ENCODE data around the gene TSSK2.

TSSK2 gene

GRCh38 chr22:19088866-19089595 lies 42.1 kb upstream of the TSSK2 start:
- TF ChIP-seq POLR2AphosphoS5 (IDR thresholded peaks at IDR 0.05; ENCODE audit: low read depth, low read length) (no peak), PAX5 (IDR thresholded peaks at IDR 0.05; ENCODE audit: insufficient read depth, low read length, severe bottlenecking) (no peak), POU2F2 (IDR thresholded peaks at IDR 0.05; ENCODE audit: low read depth, low read length) (no peak), SPI1 (IDR thresholded peaks at IDR 0.05; ENCODE audit: low read depth, low read length) (no peak), POLR2A (IDR thresholded peaks at IDR 0.05; ENCODE audit: low read depth, low read length) (no peak), TAF1 (IDR thresholded peaks at IDR 0.05; ENCODE audit: low read depth, low read length) (no peak)
- FAIRE-seq: no peak
- no peak for DNase-seq (ENCODE audit: insufficient read length, low spot score)

- DNase-seq (ENCODE audit: insufficient read length, low spot score) (no peak), FAIRE-seq (no peak)
- no peak for TF ChIP-seq PAX5 (IDR thresholded peaks at IDR 0.05; ENCODE audit: insufficient read depth, low read length, severe bottlenecking)
- no peak for TF ChIP-seq POLR2AphosphoS5 (IDR thresholded peaks at IDR 0.05; ENCODE audit: low read depth, low read length)
- TF ChIP-seq POLR2A (IDR thresholded peaks at IDR 0.05; ENCODE audit: low read depth, low read length): no peak
- TF ChIP-seq SPI1 (IDR thresholded peaks at IDR 0.05; ENCODE audit: low read depth, low read length): no peak
- no peak for TF ChIP-seq POU2F2 (IDR thresholded peaks at IDR 0.05; ENCODE audit: low read depth, low read length)
- no peak for TF ChIP-seq TAF1 (IDR thresholded peaks at IDR 0.05; ENCODE audit: low read depth, low read length)
Observed at GRCh38 chr22:19090183-19090582, 40.9 kb upstream of the TSSK2 start.

DNA sequence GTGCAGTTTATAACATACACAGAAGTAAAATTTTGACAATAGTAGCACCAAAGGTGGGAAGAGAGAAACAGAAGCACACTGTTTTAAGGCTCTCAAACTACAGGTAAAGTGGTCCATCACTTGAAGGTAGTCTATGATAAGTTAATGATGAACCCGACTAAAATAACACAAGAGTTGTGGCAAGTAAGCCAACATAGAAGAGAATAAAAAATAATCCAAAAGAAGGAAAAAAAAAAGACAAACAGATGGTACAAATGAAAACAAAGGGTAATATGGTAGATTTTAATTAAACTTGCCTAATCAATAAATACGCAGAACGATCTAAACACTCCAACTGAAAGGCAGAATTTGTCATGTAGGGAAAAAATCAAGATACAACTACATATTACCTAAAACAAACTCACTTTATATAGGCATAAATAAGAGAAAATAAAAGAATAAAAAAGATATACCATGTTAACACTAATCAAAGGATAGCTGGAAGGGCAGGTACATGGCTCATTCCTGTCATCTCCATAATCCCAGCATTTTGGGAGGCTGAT lies 40.5 kb upstream of the TSSK2 start:
- no peak for TF ChIP-seq PAX5 (IDR thresholded peaks at IDR 0.05; ENCODE audit: insufficient read depth, low read length, severe bottlenecking)
- TF ChIP-seq SPI1 (IDR thresholded peaks at IDR 0.05; ENCODE audit: low read depth, low read length): no peak
- no peak for TF ChIP-seq POLR2AphosphoS5 (IDR thresholded peaks at IDR 0.05; ENCODE audit: low read depth, low read length)
- no peak for TF ChIP-seq POLR2A (IDR thresholded peaks at IDR 0.05; ENCODE audit: low read depth, low read length)
- TF ChIP-seq TAF1 (IDR thresholded peaks at IDR 0.05; ENCODE audit: low read depth, low read length): no peak
- no peak for TF ChIP-seq POU2F2 (IDR thresholded peaks at IDR 0.05; ENCODE audit: low read depth, low read length)
- no peak for FAIRE-seq
- no peak for DNase-seq (ENCODE audit: insufficient read length, low spot score)

GRCh38 chr22:19092725-19093124 lies 38.4 kb upstream of the TSSK2 start:
- DNase-seq (ENCODE audit: insufficient read length, low spot score) (no peak), FAIRE-seq (no peak)
- TF ChIP-seq POLR2AphosphoS5 (IDR thresholded peaks at IDR 0.05; ENCODE audit: low read depth, low read length) (no peak), PAX5 (IDR thresholded peaks at IDR 0.05; ENCODE audit: insufficient read depth, low read length, severe bottlenecking) (no peak), TAF1 (IDR thresholded peaks at IDR 0.05; ENCODE audit: low read depth, low read length) (no peak), POLR2A (IDR thresholded peaks at IDR 0.05; ENCODE audit: low read depth, low read length) (no peak), SPI1 (IDR thresholded peaks at IDR 0.05; ENCODE audit: low read depth, low read length) (no peak), POU2F2 (IDR thresholded peaks at IDR 0.05; ENCODE audit: low read depth, low read length) (no peak)

DNA sequence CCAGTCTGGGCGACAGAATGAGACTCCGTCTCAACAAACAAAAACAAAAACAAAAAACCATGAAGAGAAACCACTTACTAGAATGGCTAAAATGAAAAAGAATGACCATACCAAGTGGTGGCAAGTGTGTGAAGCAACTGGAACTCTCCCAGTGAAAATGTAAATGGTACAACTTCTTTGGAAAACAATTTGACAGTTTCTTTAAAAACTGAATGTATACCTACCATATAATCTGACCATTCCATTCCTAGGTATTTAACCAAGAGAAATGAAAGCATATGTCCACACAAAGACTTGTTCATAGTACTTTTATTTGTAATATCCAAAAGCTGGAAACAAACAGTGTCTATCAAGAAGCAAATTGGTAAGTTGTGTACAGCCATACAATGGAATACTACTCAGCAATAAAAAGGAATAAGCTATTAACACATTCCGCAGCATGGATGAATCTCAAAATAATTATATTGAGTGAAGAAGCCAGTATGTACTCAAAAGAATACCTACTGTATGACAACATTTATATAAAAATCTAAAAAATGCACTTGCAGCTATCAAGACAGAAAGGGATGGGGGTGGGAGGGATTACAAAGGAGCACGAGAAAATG lies 36.6 kb upstream of the TSSK2 start:
- TF ChIP-seq PAX5 (IDR thresholded peaks at IDR 0.05; ENCODE audit: insufficient read depth, low read length, severe bottlenecking) (no peak), POLR2A (IDR thresholded peaks at IDR 0.05; ENCODE audit: low read depth, low read length) (no peak), POLR2AphosphoS5 (IDR thresholded peaks at IDR 0.05; ENCODE audit: low read depth, low read length) (no peak), POU2F2 (IDR thresholded peaks at IDR 0.05; ENCODE audit: low read depth, low read length) (no peak), SPI1 (IDR thresholded peaks at IDR 0.05; ENCODE audit: low read depth, low read length) (no peak), TAF1 (IDR thresholded peaks at IDR 0.05; ENCODE audit: low read depth, low read length) (no peak)
- FAIRE-seq: no peak
- no peak for DNase-seq (ENCODE audit: insufficient read length, low spot score)

DNA sequence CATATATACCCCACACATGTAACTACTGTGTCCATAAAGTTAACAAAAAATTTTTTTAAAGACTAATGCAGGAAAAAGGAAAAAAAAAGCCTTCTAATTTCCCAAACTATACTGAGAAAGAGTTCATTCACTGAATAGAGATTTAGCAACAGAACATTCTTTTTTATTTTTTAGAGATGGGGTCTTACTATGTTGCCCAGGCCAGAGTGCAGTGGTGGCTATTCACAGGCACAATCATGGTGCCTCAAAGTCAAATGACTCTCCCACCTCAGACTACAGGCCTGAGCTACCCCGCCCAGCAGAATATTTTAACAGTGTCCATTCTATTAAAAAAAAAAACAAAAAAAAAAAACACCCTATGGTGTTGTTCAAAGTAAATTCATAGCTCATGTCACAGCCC lies 34.6 kb upstream of the TSSK2 start:
- no peak for FAIRE-seq
- no peak for DNase-seq (ENCODE audit: insufficient read length, low spot score)
- TF ChIP-seq POLR2AphosphoS5 (IDR thresholded peaks at IDR 0.05; ENCODE audit: low read depth, low read length) (no peak), TAF1 (IDR thresholded peaks at IDR 0.05; ENCODE audit: low read depth, low read length) (no peak)

DNA sequence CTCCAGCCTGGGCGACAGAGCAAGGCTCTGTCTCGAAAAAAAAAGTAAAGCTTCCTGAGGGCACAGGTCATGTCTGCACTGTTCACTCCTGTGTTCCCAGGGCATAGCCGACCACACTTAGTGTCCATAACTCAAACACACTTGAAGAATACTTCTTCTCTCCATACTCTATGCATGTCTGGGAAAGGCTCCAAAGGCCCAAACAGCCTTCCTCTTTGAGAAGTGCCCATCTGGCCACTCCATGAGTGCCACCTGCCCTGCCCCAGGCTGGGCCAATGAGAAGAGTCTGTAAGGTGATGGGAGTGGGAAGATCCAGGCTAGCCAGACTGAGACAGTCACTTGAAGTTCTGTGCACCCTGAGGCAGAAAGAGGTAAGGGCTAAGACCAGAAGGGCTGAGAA lies 33.6 kb upstream of the TSSK2 start:
- no peak for DNase-seq (ENCODE audit: insufficient read length, low spot score)
- no peak for TF ChIP-seq TAF1 (IDR thresholded peaks at IDR 0.05; ENCODE audit: low read depth, low read length)
- no peak for FAIRE-seq

DNA sequence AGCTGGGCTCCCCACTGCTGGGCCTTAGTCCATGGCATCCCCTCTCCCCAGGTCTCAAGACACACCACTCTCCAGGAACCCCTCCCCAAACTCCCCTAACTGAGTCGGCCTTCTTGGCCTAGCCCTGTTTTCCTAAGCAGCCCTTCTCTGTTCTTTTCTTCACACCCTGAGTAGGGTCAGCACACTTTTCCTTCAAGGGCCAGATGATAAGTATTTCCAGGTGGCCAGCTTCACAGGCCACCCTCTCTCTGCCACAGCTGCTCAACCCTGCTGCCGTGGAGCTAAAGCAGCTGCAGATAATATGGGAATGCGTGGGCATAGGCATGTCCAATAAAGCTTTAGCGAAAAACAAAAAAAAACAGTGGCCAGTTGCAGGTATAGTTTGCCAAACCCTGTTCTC lies 33.0 kb upstream of the TSSK2 start:
- no peak for FAIRE-seq
- DNase-seq (ENCODE audit: insufficient read length, low spot score): no peak
- TF ChIP-seq SPI1 (IDR thresholded peaks at IDR 0.05; ENCODE audit: low read depth, low read length) (no peak), TAF1 (IDR thresholded peaks at IDR 0.05; ENCODE audit: low read depth, low read length) (no peak), POU2F2 (IDR thresholded peaks at IDR 0.05; ENCODE audit: low read depth, low read length) (no peak), POLR2AphosphoS5 (IDR thresholded peaks at IDR 0.05; ENCODE audit: low read depth, low read length) (no peak), POLR2A (IDR thresholded peaks at IDR 0.05; ENCODE audit: low read depth, low read length) (no peak), PAX5 (IDR thresholded peaks at IDR 0.05; ENCODE audit: insufficient read depth, low read length, severe bottlenecking) (no peak)

DNA sequence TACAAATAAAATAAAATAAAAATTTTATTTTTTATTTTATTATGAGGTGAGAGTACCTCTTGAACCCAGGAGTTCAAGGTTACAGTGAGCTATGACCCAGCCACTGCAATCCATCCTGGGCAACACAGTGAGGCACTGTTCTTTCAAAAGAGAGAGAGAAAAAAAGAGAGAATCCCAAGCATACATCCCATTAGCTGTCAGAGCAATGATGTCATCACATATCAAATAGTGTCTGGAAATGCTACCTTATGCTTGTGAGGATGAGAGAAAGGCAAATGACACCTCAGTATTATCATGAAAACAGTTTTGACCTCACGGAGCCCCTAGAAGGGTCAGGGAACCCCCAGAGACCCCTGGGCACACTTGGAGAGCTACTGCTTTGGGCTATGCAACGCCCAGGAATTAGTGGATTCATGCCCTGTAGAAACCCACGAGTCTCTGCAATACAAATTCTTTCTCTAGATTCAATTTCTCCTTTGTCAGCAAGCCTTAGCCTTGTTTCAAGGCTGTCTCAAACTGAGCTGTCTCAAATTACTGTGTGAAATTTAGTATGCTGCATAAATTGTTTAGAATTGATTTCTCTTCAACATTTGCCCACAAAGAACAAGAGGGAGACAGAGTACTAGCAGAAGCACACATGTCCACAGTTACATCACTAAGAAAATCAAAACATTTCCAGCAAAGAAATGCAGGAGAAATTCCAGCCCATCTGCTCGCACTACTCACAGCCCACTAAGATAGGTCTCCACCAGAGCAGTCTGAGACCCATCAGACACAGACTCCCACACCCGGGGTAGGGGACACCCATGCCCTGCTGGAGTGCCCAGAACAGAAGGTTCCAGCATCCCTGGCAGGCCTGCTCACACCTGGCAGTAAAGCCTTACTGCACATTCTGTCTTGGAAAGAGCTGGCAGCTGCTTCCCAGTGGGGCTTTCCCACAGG lies 27.0 kb upstream of the TSSK2 start:
- TF ChIP-seq POLR2A (IDR thresholded peaks at IDR 0.05; ENCODE audit: low read depth, low read length): no peak
- TF ChIP-seq PAX5 (IDR thresholded peaks at IDR 0.05; ENCODE audit: insufficient read depth, low read length, severe bottlenecking): no peak
- TF ChIP-seq POU2F2 (IDR thresholded peaks at IDR 0.05; ENCODE audit: low read depth, low read length): no peak
- no peak for TF ChIP-seq TAF1 (IDR thresholded peaks at IDR 0.05; ENCODE audit: low read depth, low read length)
- no peak for TF ChIP-seq SPI1 (IDR thresholded peaks at IDR 0.05; ENCODE audit: low read depth, low read length)
- TF ChIP-seq POLR2AphosphoS5 (IDR thresholded peaks at IDR 0.05; ENCODE audit: low read depth, low read length): no peak
- DNase-seq (ENCODE audit: insufficient read length, low spot score) (no peak), FAIRE-seq (no peak)
